Measurements from ENCODE around the gene TMEM170B.

Gene TMEM170B

GRCh38 chr6:11497881-11498280, 39.7 kb upstream of the TMEM170B start:
- ATAC-seq (ENCODE audit: insufficient read depth, low read depth): no peak
- H3K79me2 ChIP-seq (ENCODE audit: insufficient read depth, low read length): no peaks in the 10 kb centered on the region
- H3K36me3 ChIP-seq (ENCODE audit: insufficient read depth, low read length): no peaks in the 10 kb centered on the region
- no peaks in the 10 kb centered on the region for H4K20me1 ChIP-seq (ENCODE audit: insufficient read depth, low read length)
- H3K9ac ChIP-seq (ENCODE audit: low read depth, low read length): no peak overlapping the region
- no peak overlapping the region for H3K4me2 ChIP-seq (ENCODE audit: insufficient read depth, low read length)
- H2AFZ ChIP-seq (ENCODE audit: low read depth, low read length): no peak overlapping the region
- H3K27me3 ChIP-seq (ENCODE audit: insufficient read depth, low read length, poor library complexity): no peaks in the 10 kb centered on the region
- TF ChIP-seq EZH2 (IDR thresholded peaks at IDR 0.05; ENCODE audit: borderline replicate concordance, low read depth, low read length, severe bottlenecking) (no peak), CTCF (IDR thresholded peaks at IDR 0.05; ENCODE audit: borderline replicate concordance, extremely low read depth, low read length, poor library complexity, severe bottlenecking) (no peak)
- no peaks in the 10 kb centered on the region for H3K4me1 ChIP-seq (ENCODE audit: insufficient read depth, low read length)
- no peak overlapping the region for H3K4me3 ChIP-seq (ENCODE audit: low read depth in 1 of 2, low read length in 2 of 2)
- DNase-seq: no peak
- H3K9me3 ChIP-seq (ENCODE audit: insufficient read depth, low read length, severe bottlenecking): no peaks in the 10 kb centered on the region
- no peak overlapping the region for H3K27ac ChIP-seq (ENCODE audit: low read length)

GRCh38 chr6:11500008-11500407, 37.5 kb upstream of the TMEM170B start:
- Histone ChIP-seq H3K4me3 (ENCODE audit: low read depth in 1 of 2, low read length in 2 of 2) (no peak overlapping the region), H3K79me2 (ENCODE audit: insufficient read depth, low read length) (no peaks in the 10 kb centered on the region), H4K20me1 (ENCODE audit: insufficient read depth, low read length) (no peaks in the 10 kb centered on the region), H3K36me3 (ENCODE audit: insufficient read depth, low read length) (no peaks in the 10 kb centered on the region), H3K27ac (ENCODE audit: low read length) (no peak overlapping the region), H3K9me3 (ENCODE audit: insufficient read depth, low read length, severe bottlenecking) (no peaks in the 10 kb centered on the region), H3K9ac (ENCODE audit: low read depth, low read length) (no peak overlapping the region), H3K27me3 (ENCODE audit: insufficient read depth, low read length, poor library complexity) (no peaks in the 10 kb centered on the region), H2AFZ (ENCODE audit: low read depth, low read length) (no peak overlapping the region), H3K4me2 (ENCODE audit: insufficient read depth, low read length) (no peak overlapping the region), H3K4me1 (ENCODE audit: insufficient read depth, low read length) (no peaks in the 10 kb centered on the region)
- no peak for DNase-seq
- no peak for ATAC-seq (ENCODE audit: insufficient read depth, low read depth)
- TF ChIP-seq CTCF (IDR thresholded peaks at IDR 0.05; ENCODE audit: borderline replicate concordance, extremely low read depth, low read length, poor library complexity, severe bottlenecking): no peak
- TF ChIP-seq EZH2 (IDR thresholded peaks at IDR 0.05; ENCODE audit: borderline replicate concordance, low read depth, low read length, severe bottlenecking): no peak

- no peak for DNase-seq
- no peak overlapping the region for H2AFZ ChIP-seq (ENCODE audit: low read depth, low read length)
- no peaks in the 10 kb centered on the region for H3K79me2 ChIP-seq (ENCODE audit: insufficient read depth, low read length)
- no peaks in the 10 kb centered on the region for H4K20me1 ChIP-seq (ENCODE audit: insufficient read depth, low read length)
- H3K4me1 ChIP-seq (ENCODE audit: insufficient read depth, low read length): no peaks in the 10 kb centered on the region
- H3K9ac ChIP-seq (ENCODE audit: low read depth, low read length): no peak overlapping the region
- no peak overlapping the region for H3K4me2 ChIP-seq (ENCODE audit: insufficient read depth, low read length)
- H3K4me3 ChIP-seq (ENCODE audit: low read depth in 1 of 2, low read length in 2 of 2): no peak overlapping the region
- no peaks in the 10 kb centered on the region for H3K36me3 ChIP-seq (ENCODE audit: insufficient read depth, low read length)
- no peak overlapping the region for H3K27ac ChIP-seq (ENCODE audit: low read length)
- no peak for ATAC-seq (ENCODE audit: insufficient read depth, low read depth)
- TF ChIP-seq CTCF (IDR thresholded peaks at IDR 0.05; ENCODE audit: borderline replicate concordance, extremely low read depth, low read length, poor library complexity, severe bottlenecking) (no peak), EZH2 (IDR thresholded peaks at IDR 0.05; ENCODE audit: borderline replicate concordance, low read depth, low read length, severe bottlenecking) (no peak)
- H3K27me3 ChIP-seq (ENCODE audit: insufficient read depth, low read length, poor library complexity): no peaks in the 10 kb centered on the region
- H3K9me3 ChIP-seq (ENCODE audit: insufficient read depth, low read length, severe bottlenecking): no peaks in the 10 kb centered on the region
Measured at GRCh38 chr6:11509471-11509870, 28.1 kb upstream of the TMEM170B start.

GRCh38 chr6:11514672-11515071, 22.9 kb upstream of the TMEM170B start:
- TF ChIP-seq CTCF (IDR thresholded peaks at IDR 0.05; ENCODE audit: borderline replicate concordance, extremely low read depth, low read length, poor library complexity, severe bottlenecking): no peak
- TF ChIP-seq EZH2 (IDR thresholded peaks at IDR 0.05; ENCODE audit: borderline replicate concordance, low read depth, low read length, severe bottlenecking): no peak
- Histone ChIP-seq H2AFZ (ENCODE audit: low read depth, low read length) (no peak overlapping the region), H4K20me1 (ENCODE audit: insufficient read depth, low read length) (no peaks in the 10 kb centered on the region), H3K4me1 (ENCODE audit: insufficient read depth, low read length) (no peaks in the 10 kb centered on the region), H3K27ac (ENCODE audit: low read length) (no peak overlapping the region), H3K4me2 (ENCODE audit: insufficient read depth, low read length) (no peak overlapping the region), H3K4me3 (ENCODE audit: low read depth in 1 of 2, low read length in 2 of 2) (no peak overlapping the region), H3K79me2 (ENCODE audit: insufficient read depth, low read length) (no peaks in the 10 kb centered on the region), H3K9ac (ENCODE audit: low read depth, low read length) (no peak overlapping the region), H3K27me3 (ENCODE audit: insufficient read depth, low read length, poor library complexity) (peaks cover 3% of the 10 kb centered on the region), H3K9me3 (ENCODE audit: insufficient read depth, low read length, severe bottlenecking) (peaks cover 4% of the 10 kb centered on the region), H3K36me3 (ENCODE audit: insufficient read depth, low read length) (no peaks in the 10 kb centered on the region)
- ATAC-seq (ENCODE audit: insufficient read depth, low read depth): no peak
- no peak for DNase-seq

Data from DND-41 (cell line).